ENCODE measurements around the gene MAN2A2. TPM values are rescaled to one million over a fixed set of nuclear protein-coding genes. Genes with fewer than 3 reads are reported as not detected.

The MAN2A2 gene
- total RNA-seq, 2 experiments from 2014 or later = 11.6 to 12.2 TPM

- H3K4me1 ChIP-seq (ENCODE audit: insufficient read depth, low read length, poor library complexity, severe bottlenecking) = peaks cover 61% of the 10 kb centered on the region
- no TSS peak for BruUV-seq (replicated peaks)
- peak overlapping the region; percentile 79 for H3K4me3 ChIP-seq (ENCODE audit: low read depth, low read length, poor library complexity, severe bottlenecking)
- peak overlapping the region; percentile 81 for H3K27ac ChIP-seq (ENCODE audit: low read depth, low read length, poor library complexity, severe bottlenecking)
- DNase-seq (ENCODE audit: low spot score) = no peak
- peak overlapping the region; percentile 82; the same call in 1 of the 2 replicates for H2AFZ ChIP-seq (ENCODE audit: low read length)
- CTCF ChIA-PET (ENCODE audit: unreplicated experiment) = interaction anchor here (1.0 to 5.1 kb wide), 8 partner anchors 23 to 285 kb away, joined by 3 to 41 read pairs (median 4); partner anchors contain the start of genes MAN2A2 and RCCD1
- H3K9me3 ChIP-seq (ENCODE audit: low read length) = no peaks in the 10 kb centered on the region
- no peaks in the 10 kb centered on the region for H3K36me3 ChIP-seq (ENCODE audit: insufficient read depth, low read length)
- H3K9me2 ChIP-seq (ENCODE audit: insufficient read depth, low read length) = no peaks in the 10 kb centered on the region
- TF ChIP-seq, protein P1, sequence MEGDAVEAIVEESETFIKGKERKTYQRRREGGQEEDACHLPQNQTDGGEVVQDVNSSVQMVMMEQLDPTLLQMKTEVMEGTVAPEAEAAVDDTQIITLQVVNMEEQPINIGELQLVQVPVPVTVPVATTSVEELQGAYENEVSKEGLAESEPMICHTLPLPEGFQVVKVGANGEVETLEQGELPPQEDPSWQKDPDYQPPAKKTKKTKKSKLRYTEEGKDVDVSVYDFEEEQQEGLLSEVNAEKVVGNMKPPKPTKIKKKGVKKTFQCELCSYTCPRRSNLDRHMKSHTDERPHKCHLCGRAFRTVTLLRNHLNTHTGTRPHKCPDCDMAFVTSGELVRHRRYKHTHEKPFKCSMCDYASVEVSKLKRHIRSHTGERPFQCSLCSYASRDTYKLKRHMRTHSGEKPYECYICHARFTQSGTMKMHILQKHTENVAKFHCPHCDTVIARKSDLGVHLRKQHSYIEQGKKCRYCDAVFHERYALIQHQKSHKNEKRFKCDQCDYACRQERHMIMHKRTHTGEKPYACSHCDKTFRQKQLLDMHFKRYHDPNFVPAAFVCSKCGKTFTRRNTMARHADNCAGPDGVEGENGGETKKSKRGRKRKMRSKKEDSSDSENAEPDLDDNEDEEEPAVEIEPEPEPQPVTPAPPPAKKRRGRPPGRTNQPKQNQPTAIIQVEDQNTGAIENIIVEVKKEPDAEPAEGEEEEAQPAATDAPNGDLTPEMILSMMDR (conservative IDR thresholded peaks at IDR 0.05; ENCODE audit: low read length) = 0 out of 2 replicates have a peak, but pooled peaks have one; percentile 4
- no peak for TF ChIP-seq EZH2phosphoT487 (IDR thresholded peaks at IDR 0.05; ENCODE audit: borderline replicate concordance, low read depth, low read length)
- intact Hi-C loops (cut with micrococcal nuclease; ENCODE audit: unreplicated experiment) = loop anchor here (5.0 kb wide), 2 partner anchors 545 to 665 kb away; partner anchors contain the start of genes IQGAP1 and NGRN
- H3K4me2 ChIP-seq (ENCODE audit: low read length) = peak overlapping the region; percentile 87
- H4K20me1 ChIP-seq (ENCODE audit: insufficient read depth, low read length) = no peaks in the 10 kb centered on the region
- H3K79me2 ChIP-seq (ENCODE audit: insufficient read depth, low read depth, low read length) = peaks cover 17% of the 10 kb centered on the region; the same call in 1 of the 2 replicates
- POLR2A ChIA-PET = interaction anchor here (0.5 to 7.2 kb wide), 11 partner anchors 10 to 540 kb away, joined by 3 to 58 read pairs (median 6); partner anchors contain the start of genes BLM and RCCD1
Measured at GRCh38 chr15:90932660-90932991, 29.5 kb downstream of the MAN2A2 start.

GRCh38 chr15:90933301-90933700 lies 30.2 kb downstream of the MAN2A2 start:
- no peak overlapping the region for H3K4me3 ChIP-seq (ENCODE audit: low read depth, low read length, poor library complexity, severe bottlenecking)
- H4K20me1 ChIP-seq (ENCODE audit: insufficient read depth, low read length) = no peaks in the 10 kb centered on the region
- peak overlapping the region; percentile 82; the same call in 1 of the 2 replicates for H2AFZ ChIP-seq (ENCODE audit: low read length)
- no peaks in the 10 kb centered on the region for H3K9me2 ChIP-seq (ENCODE audit: insufficient read depth, low read length)
- intact Hi-C loops (cut with micrococcal nuclease; ENCODE audit: unreplicated experiment) = loop anchor here (5.0 kb wide), 2 partner anchors 546 to 666 kb away; partner anchors contain the start of genes IQGAP1 and NGRN
- POLR2A ChIA-PET = interaction anchor here (1.5 to 7.2 kb wide), 5 partner anchors 11 to 143 kb away, joined by 3 to 58 read pairs (median 7); partner anchors contain the start of gene RCCD1
- peaks cover 6% of the 10 kb centered on the region for H3K36me3 ChIP-seq (ENCODE audit: insufficient read depth, low read length)
- peak overlapping the region; percentile 87; the same call in 1 of the 2 replicates for H3K4me2 ChIP-seq (ENCODE audit: low read length)
- DNase-seq (ENCODE audit: low spot score) = no peak
- H3K4me1 ChIP-seq (ENCODE audit: insufficient read depth, low read length, poor library complexity, severe bottlenecking) = peaks cover 58% of the 10 kb centered on the region
- no peaks in the 10 kb centered on the region for H3K9me3 ChIP-seq (ENCODE audit: low read length)
- peaks cover 17% of the 10 kb centered on the region; the same call in 1 of the 2 replicates for H3K79me2 ChIP-seq (ENCODE audit: insufficient read depth, low read depth, low read length)
- BruUV-seq (replicated peaks) = no TSS peak
- TF ChIP-seq, protein P1 (conservative IDR thresholded peaks at IDR 0.05; ENCODE audit: low read length) = no peak
- TF ChIP-seq EZH2phosphoT487 (IDR thresholded peaks at IDR 0.05; ENCODE audit: borderline replicate concordance, low read depth, low read length) = no peak
- H3K27ac ChIP-seq (ENCODE audit: low read depth, low read length, poor library complexity, severe bottlenecking) = peak overlapping the region; percentile 81
- CTCF ChIA-PET (ENCODE audit: unreplicated experiment) = interaction anchor here (0.6 to 5.1 kb wide), 7 partner anchors 22 to 151 kb away, joined by 3 to 41 read pairs (median 5); partner anchors contain the start of genes MAN2A2 and RCCD1

Data from OCI-LY7 (cell line).